Keratinocyte (primary cell): Measurements from ENCODE around the gene SLC4A5.

ENCODE experiments used
- CTCF ChIP-seq, 3 experiments: IDR thresholded peaks in 1 of 3; conservative IDR thresholded peaks in 1 of 3; optimal IDR thresholded peaks in 1 of 3; 2 replicates in 2 of 3; 3 replicates in 1 of 3; pipeline versions ENCODE3 to v1.5.1; 2011; ENCODE audit warnings: low read length in 3 of 3, mild to moderate bottlenecking in 3 of 3, moderate library complexity in 2 of 3, control low read depth in 1 of 3, inconsistent platforms in 1 of 3; ENCODE audit not compliant: insufficient read depth in 2 of 3; ENCODE audit errors: extremely low read depth in 1 of 3
- EZH2 ChIP-seq: IDR thresholded peaks from one replicate; pipeline ENCODE4 v1.6.1; 2012; ENCODE audit warnings: inconsistent platforms, mild to moderate bottlenecking, low read length, moderate library complexity

DNA sequence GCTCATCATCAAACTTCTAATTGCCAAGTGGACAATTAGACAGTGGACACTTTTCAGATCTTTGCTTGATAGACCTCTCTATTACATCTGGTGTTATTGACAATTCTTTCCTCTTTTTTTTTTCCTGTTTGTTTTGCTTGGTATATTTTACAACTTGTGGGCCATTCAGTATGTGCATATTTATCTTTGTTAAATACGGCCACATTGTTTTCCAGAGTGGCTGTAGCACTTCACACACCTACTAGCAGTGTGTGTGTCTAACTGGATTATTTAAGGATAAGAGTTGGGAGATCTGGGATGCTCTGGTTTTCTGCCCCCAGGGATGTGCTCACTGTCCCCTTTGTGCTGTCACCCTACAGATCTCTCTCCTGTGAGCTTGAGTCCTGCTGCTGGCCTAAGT lies 4.1 kb upstream of the SLC4A5 start:
- TF ChIP-seq CTCF (optimal IDR thresholded peaks at IDR 0.05 in 1 of 3, IDR thresholded peaks at IDR 0.05 in 1 of 3, conservative IDR thresholded peaks at IDR 0.05 in 1 of 3; ENCODE audit: extremely low read depth in 1 of 3, insufficient read depth in 2 of 3, low read length in 3 of 3) = no peak
- TF ChIP-seq EZH2 = no peak
